SK-N-SH (cell line): ENCODE measurements around the gene RPL35A. TPM values are rescaled to one million over a fixed set of nuclear protein-coding genes. Genes with fewer than 3 reads are reported as not detected.

Source experiments
- CTCF ChIA-PET: fragments of 300-600, 350-600 bp; formaldehyde crosslinking; extraction: SDS; loops from one replicate; lab custom pipeline; 2021; lab: Yijun Ruan, JAX
- POLR2A ChIA-PET: fragments of 350-600 bp; sonication (Branson Sonifier 250); formaldehyde crosslinking; extraction: SDS; loops from one replicate; lab custom pipeline; 2020; ENCODE audit warnings: antibody characterized with exemption, inconsistent platforms; lab: Yijun Ruan, JAX
- DNase-seq: peaks from one replicate; pipeline ENCODE4 v3.0.0; 2012
- H2AFZ ChIP-seq: fragments of 200-600 bp; sonication (generic); 2 replicates; pipeline ENCODE4 v1.8.1; 2016; ENCODE audit warnings: antibody characterized with exemption, mild to moderate bottlenecking, low read depth
- H3F3A ChIP-seq: fragments of 200-600 bp; sonication (generic); replicated peaks from 2 replicates; pipeline ENCODE3; 2016; ENCODE audit warnings: antibody characterized with exemption, mild to moderate bottlenecking; ENCODE audit not compliant: insufficient read depth
- H3K27ac ChIP-seq, 2 experiments: fragments of 200-500 bp in 1 of 2; fragments of 200-600 bp in 1 of 2; sonication (Bioruptor generic) in 1 of 2; sonication (generic), shearing (Covaris generic) in 1 of 2; 2 replicates each; pipeline versions ENCODE4 v1.5.1 to v1.6.1; 2014 to 2016; ENCODE audit warnings: low read depth in 2 of 2, inconsistent platforms in 1 of 2, low read length in 1 of 2, mild to moderate bottlenecking in 1 of 2, mixed read lengths in 1 of 2
- H3K27me3 ChIP-seq: fragments of 200-600 bp; sonication (generic), shearing (Covaris generic); 2 replicates; pipeline ENCODE4 v1.6.1; 2016; ENCODE audit warnings: mixed run types; ENCODE audit not compliant: insufficient read depth
- H3K36me3 ChIP-seq, 2 experiments: fragments of 200-500 bp in 1 of 2; fragments of 200-600 bp in 1 of 2; sonication (Bioruptor generic) in 1 of 2; sonication (generic) in 1 of 2; replicated peaks in 1 of 2; 2 replicates each; pipeline versions ENCODE3 to v1.5.1; 2014 to 2016; ENCODE audit warnings: low read length in 1 of 2, mild to moderate bottlenecking in 1 of 2; ENCODE audit not compliant: insufficient read depth in 2 of 2, control insufficient read depth in 1 of 2
- H3K4me1 ChIP-seq, 2 experiments: fragments of 200-500 bp in 1 of 2; fragments of 200-600 bp in 1 of 2; sonication (Bioruptor generic) in 1 of 2; sonication (generic), shearing (Covaris generic) in 1 of 2; 2 replicates each; pipeline versions ENCODE4 v1.5.1 to v1.6.1; 2014 to 2016; ENCODE audit warnings: low read depth in 1 of 2, low read length in 1 of 2, mixed run types in 1 of 2; ENCODE audit not compliant: insufficient read depth in 2 of 2, control insufficient read depth in 1 of 2
- H3K4me2 ChIP-seq: fragments of 200-600 bp; sonication (generic), shearing (Covaris generic); 2 replicates; pipeline ENCODE4 v1.6.1; 2017; ENCODE audit warnings: mixed run types
- H3K4me3 ChIP-seq, 2 experiments: fragments of 200-500 bp in 1 of 2; fragments of 200-600 bp in 1 of 2; sonication (Bioruptor generic) in 1 of 2; sonication (generic), shearing (Covaris generic) in 1 of 2; 2 replicates each; pipeline versions ENCODE4 v1.5.1 to v1.8.1; 2014 to 2016; ENCODE audit warnings: low read depth in 2 of 2, inconsistent platforms in 1 of 2, low read length in 1 of 2, mild to moderate bottlenecking in 1 of 2, mixed read lengths in 1 of 2, moderate library complexity in 1 of 2
- H3K79me2 ChIP-seq: fragments of 200-600 bp; sonication (generic); 2 replicates; pipeline ENCODE4 v1.8.1; 2017; ENCODE audit warnings: mild to moderate bottlenecking; ENCODE audit not compliant: insufficient read depth
- H3K9ac ChIP-seq: fragments of 200-600 bp; sonication (generic); 2 replicates; pipeline ENCODE4 v1.6.1; 2017; ENCODE audit warnings: mixed run types
- H3K9me2 ChIP-seq: fragments of 200-600 bp; sonication (generic); 2 replicates; pipeline ENCODE4 v1.6.1; 2017; ENCODE audit warnings: mixed run types
- H3K9me3 ChIP-seq: fragments of 200-600 bp; sonication (generic); 2 replicates; pipeline ENCODE4 v1.6.1; 2017; ENCODE audit warnings: mixed run types, mild to moderate bottlenecking, moderate library complexity
- H4K20me1 ChIP-seq: fragments of 200-600 bp; sonication (generic); 2 replicates; pipeline ENCODE4 v1.6.1; 2017; ENCODE audit warnings: mild to moderate bottlenecking, mixed run types; ENCODE audit not compliant: insufficient read depth
- CTCF ChIP-seq: fragments of 200-600 bp; sonication (generic); IDR thresholded peaks from 2 replicates; pipeline ENCODE4 v1.6.1; 2017; ENCODE audit warnings: antibody characterized with exemption, mild to moderate bottlenecking, moderate library complexity
- EP300 ChIP-seq, 2 experiments: IDR thresholded peaks; 2 replicates each; pipeline versions ENCODE4 v1.4.0 to v1.6.1; 2012; ENCODE audit warnings: borderline replicate concordance in 1 of 2, low read depth in 1 of 2, low read length in 1 of 2
- EZH2phosphoT487 ChIP-seq: fragments of 200-600 bp; sonication (generic); IDR thresholded peaks from 2 replicates; pipeline ENCODE4 v1.6.1; 2017; ENCODE audit warnings: low read depth, mixed run types, mild to moderate bottlenecking, antibody characterized with exemption, moderate library complexity, borderline replicate concordance
- FOXJ3 ChIP-seq: sonication (generic); formaldehyde crosslinking; IDR thresholded peaks from 2 replicates; pipeline ENCODE4 v1.5.1; 2020; ENCODE audit warnings: mild to moderate bottlenecking, missing genetic modification reagents
- IRF3 ChIP-seq: fragments of 150-350 bp; IDR thresholded peaks from 2 replicates; pipeline ENCODE4 v1.6.1; 2016; ENCODE audit warnings: mild to moderate bottlenecking, low read depth, low read length
- MXI1 ChIP-seq: IDR thresholded peaks from 2 replicates; pipeline ENCODE4 v1.6.1; 2012; ENCODE audit warnings: mild to moderate bottlenecking, low read depth, low read length, improper control_type of control experiment
- NFIC ChIP-seq: IDR thresholded peaks from 2 replicates; pipeline ENCODE4 v1.4.0; 2012; ENCODE audit warnings: borderline replicate concordance
- NRF1 ChIP-seq: IDR thresholded peaks from 2 replicates; pipeline ENCODE4 v1.6.1; 2012; ENCODE audit warnings: low read depth, mild to moderate bottlenecking, low read length
- RAD21 ChIP-seq: IDR thresholded peaks from 2 replicates; pipeline ENCODE4 v1.6.1; 2012; ENCODE audit warnings: mild to moderate bottlenecking, low read length
- TCF12 ChIP-seq: IDR thresholded peaks from 2 replicates; pipeline ENCODE4 v1.4.0; 2012
- USF1 ChIP-seq: IDR thresholded peaks from 2 replicates; pipeline ENCODE4 v1.4.0; 2012; ENCODE audit warnings: low read depth, borderline replicate concordance
- USF2 ChIP-seq: fragments of 150-350 bp; IDR thresholded peaks from 2 replicates; pipeline ENCODE4 v1.6.1; 2017; ENCODE audit warnings: antibody characterized with exemption, low read length, low read depth, borderline replicate concordance
- ZBTB33 ChIP-seq: IDR thresholded peaks from 2 replicates; pipeline ENCODE4 v1.4.0; 2012; ENCODE audit warnings: low read depth, borderline replicate concordance
- WGBS: methylation state at CpG from one replicate; pipeline ENCODE4 v1.1.6; 2017; ENCODE audit warnings: low lambda C conversion rate; 5-methylcytosine and 5-hydroxymethylcytosine counted together
- polyA plus RNA-seq, 3 experiments: library from polyadenylated mRNA; depleted of rRNA; stranded (reverse); fragments of >200 nt; gene quantifications; 2 replicates each; pipeline ENCODE4 v1.2.3, GENCODE V29; 2012
- small RNA-seq, 7 experiments: library from RNA; depleted of rRNA; stranded (forward); fragments of <200 nt; gene quantifications; one replicate each; pipeline ENCODE3, GENCODE V24; 2012

RPL35A gene
- polyA plus RNA-seq, 1 of the 3 experiments (the other 2 are of a cell fraction): 875 TPM

- CTCF ChIA-PET: no interaction called here
- peaks cover 0 to 5% of the 10 kb centered on the region in 2 experiments for H3K36me3 ChIP-seq
- DNase-seq: no peak
- no peaks in the 10 kb centered on the region for H3K9me3 ChIP-seq
- no peak overlapping the region for H2AFZ ChIP-seq
- no peak overlapping the region for H3K9ac ChIP-seq
- H4K20me1 ChIP-seq: no peaks in the 10 kb centered on the region
- no peaks in the 10 kb centered on the region for H3F3A ChIP-seq
- H3K79me2 ChIP-seq: no peaks in the 10 kb centered on the region
- WGBS: 98% methylated on average over 3 of the region's 3 CpGs
- 0 out of 2 replicates have a peak, but pooled peaks cover 4% of the 10 kb centered on the region for H3K9me2 ChIP-seq
- H3K27me3 ChIP-seq: no peaks in the 10 kb centered on the region
- H3K4me2 ChIP-seq: no peak overlapping the region
- POLR2A ChIA-PET: no interaction called here
- H3K4me3 ChIP-seq: no peak overlapping the region
- H3K4me1 ChIP-seq: no peaks in the 10 kb centered on the region
- TF ChIP-seq USF1 (no peak), EZH2phosphoT487 (no peak), ZBTB33 (no peak), TCF12 (no peak), IRF3 (no peak), USF2 (no peak), FOXJ3 (CRISPR knock-in tag) (no peak), NRF1 (no peak), MXI1 (no peak), RAD21 (no peak), EP300 (IDR thresholded peaks at IDR 0.05; ENCODE audit: borderline replicate concordance in 1 of 2, low read depth in 1 of 2, low read length in 1 of 2) (no peak), CTCF (no peak), NFIC (no peak)
- H3K27ac ChIP-seq: no peak overlapping the region
These were observed 47.9 kb downstream of the RPL35A start for GRCh38 chr3:197997936-197998335.

Small RNAs within 50 kb of the gene (small RNA-seq; reads per million reads assigned to genes)
- gene RNU6-621P: 0 to 0.52 (median 0) reads per million in 7 experiments

Other genes starting within 250 kb of the RPL35A start
- 14.1 and 14.9 TPM in 2 replicates for gene RUBCN, start 213.3 kb upstream of the RPL35A start, polyA plus RNA-seq (2012; rRNA removed)
- gene FYTTD1, start 200.3 kb upstream of the RPL35A start, polyA plus RNA-seq (2012; rRNA removed): 14.7 and 16.1 TPM in 2 replicates
- gene LRCH3, start 158.9 kb upstream of the RPL35A start, polyA plus RNA-seq (2012; rRNA removed): 22.6 and 29.7 TPM in 2 replicates
- 7.4 and 10.8 TPM in 2 replicates for gene LMLN, start 10.0 kb downstream of the RPL35A start, polyA plus RNA-seq (2012; rRNA removed)